Nephron (organoid): ENCODE data around the gene FAHD2A.
"Not testable (repeated sequence)": the region's sequence is repeated elsewhere in the genome, so short reads cannot be mapped to it uniquely, and the experiment has no call there.

Experiments used
- H3K27ac Mint-ChIP-seq, 3 experiments: 2 replicates each; pipeline ENCODE4 v1.8.0; 2020; ENCODE audit warnings: mixed read lengths in 3 of 3, mild to moderate bottlenecking in 2 of 3, moderate library complexity in 1 of 3
- H3K27me3 Mint-ChIP-seq: 2 replicates; pipeline ENCODE4 v1.8.0; 2021; ENCODE audit warnings: low read depth, mild to moderate bottlenecking, moderate library complexity, mixed read lengths
- H3K36me3 Mint-ChIP-seq: 2 replicates; pipeline ENCODE4 v1.8.0; 2020; ENCODE audit warnings: low read depth, mixed read lengths
- H3K4me1 Mint-ChIP-seq: 2 replicates; pipeline ENCODE4 v1.8.0; 2020; ENCODE audit warnings: mixed read lengths
- H3K4me3 Mint-ChIP-seq, 3 experiments: 2 replicates each; pipeline ENCODE4 v1.8.0; 2020; ENCODE audit warnings: mild to moderate bottlenecking in 3 of 3, mixed read lengths in 3 of 3, moderate library complexity in 2 of 3
- H3K9me3 Mint-ChIP-seq: 2 replicates; pipeline ENCODE4 v1.8.0; 2020; ENCODE audit warnings: mixed read lengths
- TF ChIP-seq, protein P1 (sequence below), 3 experiments: fragments of 200-600 bp; sonication (generic); IDR thresholded peaks; one replicate each; pipeline ENCODE4 v1.5.0; 2021; ENCODE audit warnings: antibody characterized with exemption in 3 of 3; ENCODE audit not compliant: unreplicated experiment in 3 of 3

The FAHD2A gene

DNA sequence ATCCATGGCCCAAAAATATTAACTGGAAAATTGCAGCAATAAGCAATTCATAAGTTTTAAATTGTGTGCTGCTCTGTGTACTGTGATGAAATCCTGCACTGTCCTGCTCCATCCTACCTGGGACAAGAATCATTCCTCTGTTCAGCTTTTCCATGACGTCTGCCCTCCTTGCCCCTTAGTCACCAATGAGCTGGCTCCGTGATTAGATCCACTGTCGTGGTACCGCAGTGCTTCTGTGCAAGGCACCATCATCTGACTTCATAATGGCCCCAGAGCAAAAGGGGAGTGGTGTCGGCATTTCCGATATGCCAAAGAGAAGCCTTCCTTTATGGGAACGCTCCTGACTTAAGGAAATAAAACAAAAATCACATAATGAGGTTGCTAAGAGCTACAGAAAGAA is 3.4 kb upstream of the FAHD2A start:
- Mint-ChIP-seq H3K4me1 (peaks cover 22% of the 10 kb centered on the region), H3K27me3 (peaks cover 6% of the 10 kb centered on the region), H3K4me3 (peak overlapping the region in 2 of 3 experiments; percentile 17 to 61), H3K9me3 (no peaks in the 10 kb centered on the region), H3K36me3 (no peaks in the 10 kb centered on the region), H3K27ac (no peak overlapping the region)
- TF ChIP-seq, protein P1, sequence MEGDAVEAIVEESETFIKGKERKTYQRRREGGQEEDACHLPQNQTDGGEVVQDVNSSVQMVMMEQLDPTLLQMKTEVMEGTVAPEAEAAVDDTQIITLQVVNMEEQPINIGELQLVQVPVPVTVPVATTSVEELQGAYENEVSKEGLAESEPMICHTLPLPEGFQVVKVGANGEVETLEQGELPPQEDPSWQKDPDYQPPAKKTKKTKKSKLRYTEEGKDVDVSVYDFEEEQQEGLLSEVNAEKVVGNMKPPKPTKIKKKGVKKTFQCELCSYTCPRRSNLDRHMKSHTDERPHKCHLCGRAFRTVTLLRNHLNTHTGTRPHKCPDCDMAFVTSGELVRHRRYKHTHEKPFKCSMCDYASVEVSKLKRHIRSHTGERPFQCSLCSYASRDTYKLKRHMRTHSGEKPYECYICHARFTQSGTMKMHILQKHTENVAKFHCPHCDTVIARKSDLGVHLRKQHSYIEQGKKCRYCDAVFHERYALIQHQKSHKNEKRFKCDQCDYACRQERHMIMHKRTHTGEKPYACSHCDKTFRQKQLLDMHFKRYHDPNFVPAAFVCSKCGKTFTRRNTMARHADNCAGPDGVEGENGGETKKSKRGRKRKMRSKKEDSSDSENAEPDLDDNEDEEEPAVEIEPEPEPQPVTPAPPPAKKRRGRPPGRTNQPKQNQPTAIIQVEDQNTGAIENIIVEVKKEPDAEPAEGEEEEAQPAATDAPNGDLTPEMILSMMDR (IDR thresholded peaks at IDR 0.05; ENCODE audit: unreplicated experiment in 3 of 3), result no peak

GRCh38 chr2:95401480-95401879 is 1.0 kb upstream of the FAHD2A start:
- Mint-ChIP-seq H3K27ac (peak overlapping the region in 1 of 3 experiments; percentile 91), H3K9me3 (no peaks in the 10 kb centered on the region), H3K27me3 (no peaks in the 10 kb centered on the region), H3K36me3 (no peaks in the 10 kb centered on the region), H3K4me3 (peak overlapping the region; percentile 97 to 99 (median 97)), H3K4me1 (peaks cover 22% of the 10 kb centered on the region)
- TF ChIP-seq, protein P1 (IDR thresholded peaks at IDR 0.05; ENCODE audit: unreplicated experiment in 3 of 3), result no peak

- H3K4me3 Mint-ChIP-seq, result peak overlapping the region; percentile 97 to 99 (median 97)
- H3K27me3 Mint-ChIP-seq, H3K36me3 Mint-ChIP-seq, H3K9me3 Mint-ChIP-seq: not testable (repeated sequence)
- H3K4me1 Mint-ChIP-seq, result peaks cover 22% of the 10 kb centered on the region
- H3K27ac Mint-ChIP-seq, result peak overlapping the region; percentile 84 to 94 (median 91)
These were observed 521 bp upstream of the FAHD2A start for GRCh38 chr2:95402004-95402369.

GRCh38 chr2:95403204-95403721 is 755 bp downstream of the FAHD2A start:
- H3K4me1 Mint-ChIP-seq, result peaks cover 22% of the 10 kb centered on the region
- H3K4me3 Mint-ChIP-seq, result peak overlapping the region; percentile 97 to 99 (median 97)
- H3K27ac Mint-ChIP-seq, result peak overlapping the region; percentile 84 to 94 (median 91)
- H3K36me3 Mint-ChIP-seq, H3K27me3 Mint-ChIP-seq, H3K9me3 Mint-ChIP-seq: not testable (repeated sequence)
- TF ChIP-seq, protein P1 (IDR thresholded peaks at IDR 0.05; ENCODE audit: unreplicated experiment in 3 of 3), result peak; percentile 13 to 34 (median 30)

- H3K4me3 Mint-ChIP-seq, result peak overlapping the region; percentile 97 to 99 (median 97)
- H3K36me3 Mint-ChIP-seq, H3K9me3 Mint-ChIP-seq, H3K27me3 Mint-ChIP-seq: not testable (repeated sequence)
- H3K27ac Mint-ChIP-seq, result peak overlapping the region in 1 of 3 experiments; percentile 94
- H3K4me1 Mint-ChIP-seq, result peaks cover 22% of the 10 kb centered on the region
These were observed 1.3 kb downstream of the FAHD2A start for GRCh38 chr2:95403824-95404223.

- not testable (repeated sequence) for H3K27me3 Mint-ChIP-seq, H3K9me3 Mint-ChIP-seq, H3K27ac Mint-ChIP-seq
- Mint-ChIP-seq H3K4me3 (peak overlapping the region; percentile 50 to 75 (median 73)), H3K4me1 (peaks cover 24% of the 10 kb centered on the region), H3K36me3 (peaks cover 10% of the 10 kb centered on the region)
These were observed 2.2 kb downstream of the FAHD2A start for GRCh38 chr2:95404676-95405075.

DNA sequence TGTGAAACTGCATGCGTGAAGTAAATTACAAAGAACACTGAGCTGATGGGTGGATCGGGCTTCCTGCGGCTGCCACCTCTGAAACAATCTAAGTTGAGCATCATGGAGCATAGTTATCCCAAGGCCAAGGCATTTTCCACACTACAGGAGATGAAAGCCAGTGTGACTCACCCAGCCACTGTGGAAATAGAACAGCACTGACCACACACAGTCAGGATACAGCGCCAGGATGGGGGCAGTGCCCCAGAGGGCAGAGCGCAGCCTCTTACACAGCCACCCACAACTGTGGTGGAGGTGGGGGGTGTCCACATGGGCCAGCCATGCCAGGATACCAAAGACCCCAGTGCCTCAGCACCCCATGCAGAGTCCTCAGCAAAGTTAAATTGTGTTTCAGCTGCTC is 8.7 kb downstream of the FAHD2A start:
- not testable (repeated sequence) for H3K27me3 Mint-ChIP-seq, H3K4me3 Mint-ChIP-seq, H3K4me1 Mint-ChIP-seq, H3K27ac Mint-ChIP-seq, H3K9me3 Mint-ChIP-seq
- H3K36me3 Mint-ChIP-seq, result peaks cover 11% of the 10 kb centered on the region

GRCh38 chr2:95414015-95414594 is 11.6 kb downstream of the FAHD2A start:
- not testable (repeated sequence) for H3K27ac Mint-ChIP-seq, H3K36me3 Mint-ChIP-seq, H3K9me3 Mint-ChIP-seq, H3K27me3 Mint-ChIP-seq, H3K4me1 Mint-ChIP-seq, H3K4me3 Mint-ChIP-seq
- TF ChIP-seq, protein P1 (IDR thresholded peaks at IDR 0.05; ENCODE audit: unreplicated experiment in 3 of 3), result peak; percentile 69 to 78 (median 74)

GRCh38 chr2:95415138-95415537 is 12.6 kb downstream of the FAHD2A start:
- H3K27me3 Mint-ChIP-seq, H3K36me3 Mint-ChIP-seq, H3K9me3 Mint-ChIP-seq, H3K4me1 Mint-ChIP-seq, H3K27ac Mint-ChIP-seq, H3K4me3 Mint-ChIP-seq: not testable (repeated sequence)

- H3K4me1 Mint-ChIP-seq, H3K9me3 Mint-ChIP-seq, H3K4me3 Mint-ChIP-seq, H3K27ac Mint-ChIP-seq, H3K27me3 Mint-ChIP-seq, H3K36me3 Mint-ChIP-seq: not testable (repeated sequence)
These were observed 13.1 kb downstream of the FAHD2A start for GRCh38 chr2:95415561-95415960.

- not testable (repeated sequence) for H3K27ac Mint-ChIP-seq, H3K4me1 Mint-ChIP-seq, H3K9me3 Mint-ChIP-seq, H3K27me3 Mint-ChIP-seq, H3K4me3 Mint-ChIP-seq, H3K36me3 Mint-ChIP-seq
These were observed 24.8 kb downstream of the FAHD2A start for GRCh38 chr2:95427196-95427867.
